ENCODE results near the gene MAPK11. TPM values are rescaled to one million over a fixed set of nuclear protein-coding genes. Genes with fewer than 3 reads are reported as not detected.

MAPK11 gene
- total RNA-seq, 1 donor from 2014 or later = 3.4 TPM

GRCh38 chr22:50280022-50280707, 10.0 kb upstream of the MAPK11 start:
- Histone ChIP-seq H3K36me3 (ENCODE audit: control insufficient read depth, insufficient read depth, low read length) (peaks cover 65% of the 10 kb centered on the region), H3K27me3 (ENCODE audit: control insufficient read depth, insufficient read depth, low read length) (no peaks in the 10 kb centered on the region), H3K4me3 (ENCODE audit: low read depth, low read length) (no peak overlapping the region)
- TF ChIP-seq, protein P1, sequence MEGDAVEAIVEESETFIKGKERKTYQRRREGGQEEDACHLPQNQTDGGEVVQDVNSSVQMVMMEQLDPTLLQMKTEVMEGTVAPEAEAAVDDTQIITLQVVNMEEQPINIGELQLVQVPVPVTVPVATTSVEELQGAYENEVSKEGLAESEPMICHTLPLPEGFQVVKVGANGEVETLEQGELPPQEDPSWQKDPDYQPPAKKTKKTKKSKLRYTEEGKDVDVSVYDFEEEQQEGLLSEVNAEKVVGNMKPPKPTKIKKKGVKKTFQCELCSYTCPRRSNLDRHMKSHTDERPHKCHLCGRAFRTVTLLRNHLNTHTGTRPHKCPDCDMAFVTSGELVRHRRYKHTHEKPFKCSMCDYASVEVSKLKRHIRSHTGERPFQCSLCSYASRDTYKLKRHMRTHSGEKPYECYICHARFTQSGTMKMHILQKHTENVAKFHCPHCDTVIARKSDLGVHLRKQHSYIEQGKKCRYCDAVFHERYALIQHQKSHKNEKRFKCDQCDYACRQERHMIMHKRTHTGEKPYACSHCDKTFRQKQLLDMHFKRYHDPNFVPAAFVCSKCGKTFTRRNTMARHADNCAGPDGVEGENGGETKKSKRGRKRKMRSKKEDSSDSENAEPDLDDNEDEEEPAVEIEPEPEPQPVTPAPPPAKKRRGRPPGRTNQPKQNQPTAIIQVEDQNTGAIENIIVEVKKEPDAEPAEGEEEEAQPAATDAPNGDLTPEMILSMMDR (IDR thresholded peaks at IDR 0.05; ENCODE audit: insufficient read depth, low read length, severe bottlenecking) = no peak
- DNase-seq (ENCODE audit: low read depth) (no peak), FAIRE-seq (no peak)

DNA sequence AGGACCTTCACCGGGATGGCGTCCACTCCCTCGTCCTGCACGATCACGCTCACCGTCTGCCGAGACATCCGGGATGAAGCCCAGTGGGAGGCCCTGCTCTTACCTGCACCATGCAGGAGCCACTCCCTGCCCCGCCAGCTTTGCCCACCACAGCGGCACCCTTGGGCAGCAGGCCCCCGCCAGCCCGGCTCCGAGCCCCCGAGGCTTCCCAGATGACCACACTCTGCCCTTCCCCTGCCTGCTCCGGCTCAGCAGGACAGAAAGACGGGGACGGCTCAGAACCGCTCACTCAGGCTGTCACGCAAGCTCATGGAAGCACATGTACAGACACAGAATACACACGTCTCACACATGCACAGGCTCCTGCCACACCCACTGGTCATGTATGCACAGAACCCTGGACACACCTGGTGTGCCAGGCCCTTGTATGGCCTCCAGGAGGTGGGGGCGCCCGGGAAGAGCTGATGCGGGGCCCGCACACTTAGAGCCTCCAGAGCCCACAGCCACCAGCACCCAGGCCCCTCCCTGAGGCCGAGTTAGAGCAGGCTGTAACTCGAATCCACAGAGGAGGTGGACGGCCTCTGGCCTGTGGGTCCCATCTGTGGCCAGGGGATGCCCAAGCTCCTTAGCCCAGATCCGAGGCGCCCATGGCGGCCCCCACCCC, 8.9 kb upstream of the MAPK11 start:
- H3K36me3 ChIP-seq (ENCODE audit: control insufficient read depth, insufficient read depth, low read length) = peaks cover 67% of the 10 kb centered on the region

GRCh38 chr22:50278461-50278860, 8.3 kb upstream of the MAPK11 start:
- DNase-seq (ENCODE audit: low read depth) = no peak
- TF ChIP-seq, protein P1 (IDR thresholded peaks at IDR 0.05; ENCODE audit: insufficient read depth, low read length, severe bottlenecking) = no peak
- H3K4me3 ChIP-seq (ENCODE audit: low read depth, low read length) = no peak overlapping the region
- no peaks in the 10 kb centered on the region for H3K27me3 ChIP-seq (ENCODE audit: control insufficient read depth, insufficient read depth, low read length)
- peaks cover 64% of the 10 kb centered on the region for H3K36me3 ChIP-seq (ENCODE audit: control insufficient read depth, insufficient read depth, low read length)
- FAIRE-seq = no peak

More for the DNA sequence above, 8.9 kb upstream of the MAPK11 start:
- FAIRE-seq = no peak
- DNase-seq (ENCODE audit: low read depth) = no peak
- TF ChIP-seq, protein P1 (IDR thresholded peaks at IDR 0.05; ENCODE audit: insufficient read depth, low read length, severe bottlenecking) = no peak
- Histone ChIP-seq H3K4me3 (ENCODE audit: low read depth, low read length) (no peak overlapping the region), H3K27me3 (ENCODE audit: control insufficient read depth, insufficient read depth, low read length) (no peaks in the 10 kb centered on the region)

DNA sequence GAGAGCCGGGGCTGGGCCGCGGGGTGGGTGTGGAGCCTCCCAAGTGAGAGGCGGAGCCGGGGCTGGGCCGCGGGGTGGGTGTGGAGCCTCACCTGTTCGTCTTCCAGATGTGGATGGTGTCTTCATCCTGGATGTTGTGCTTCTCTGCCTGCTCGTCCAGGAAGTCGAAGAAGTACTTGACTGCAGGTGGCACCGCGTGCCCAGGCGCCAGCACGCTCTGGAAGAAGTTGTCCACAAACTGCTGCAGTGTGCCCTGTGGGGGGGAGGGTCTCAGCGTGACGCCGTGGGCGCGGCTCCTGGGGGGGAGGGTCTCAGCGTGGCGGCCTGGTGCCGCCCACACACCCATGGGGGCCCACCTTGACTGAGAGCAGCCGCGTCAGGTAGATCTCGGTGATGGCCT, 7.6 kb upstream of the MAPK11 start:
- FAIRE-seq = no peak
- TF ChIP-seq, protein P1 (IDR thresholded peaks at IDR 0.05; ENCODE audit: insufficient read depth, low read length, severe bottlenecking) = no peak
- peaks cover 60% of the 10 kb centered on the region for H3K36me3 ChIP-seq (ENCODE audit: control insufficient read depth, insufficient read depth, low read length)
- no peak for DNase-seq (ENCODE audit: low read depth)
- no peak overlapping the region for H3K4me3 ChIP-seq (ENCODE audit: low read depth, low read length)
- H3K27me3 ChIP-seq (ENCODE audit: control insufficient read depth, insufficient read depth, low read length) = no peaks in the 10 kb centered on the region

DNA sequence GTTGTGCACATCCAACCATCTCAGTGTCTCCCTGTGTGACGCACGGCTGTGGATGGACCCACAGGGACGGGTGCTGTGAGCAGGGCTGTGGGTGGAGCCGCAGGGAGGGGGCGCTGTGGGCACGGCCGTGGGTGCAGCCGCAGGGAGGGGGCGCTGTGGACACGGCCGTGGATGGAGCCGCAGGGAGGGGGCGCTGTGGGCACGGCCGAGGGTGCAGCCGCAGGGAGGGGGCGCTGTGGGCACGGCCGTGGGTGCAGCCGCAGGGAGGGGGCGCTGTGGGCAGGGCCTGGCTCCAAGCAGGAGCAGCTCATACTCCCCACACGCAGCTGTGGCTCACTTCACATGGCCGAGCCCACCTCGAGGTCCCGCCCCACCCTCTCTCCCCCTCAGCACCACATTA, 6.0 kb upstream of the MAPK11 start:
- peak; percentile 66 for FAIRE-seq
- H3K36me3 ChIP-seq (ENCODE audit: control insufficient read depth, insufficient read depth, low read length) = peaks cover 46% of the 10 kb centered on the region

More for the DNA sequence above, 6.0 kb upstream of the MAPK11 start:
- H3K27me3 ChIP-seq (ENCODE audit: control insufficient read depth, insufficient read depth, low read length) = no peaks in the 10 kb centered on the region
- TF ChIP-seq, protein P1 (IDR thresholded peaks at IDR 0.05; ENCODE audit: insufficient read depth, low read length, severe bottlenecking) = peak; percentile 72
- no peak overlapping the region for H3K4me3 ChIP-seq (ENCODE audit: low read depth, low read length)
- no peak for DNase-seq (ENCODE audit: low read depth)

Data from bronchial epithelial cell (primary cell).